ENCODE results near the gene ANK2.

DNA sequence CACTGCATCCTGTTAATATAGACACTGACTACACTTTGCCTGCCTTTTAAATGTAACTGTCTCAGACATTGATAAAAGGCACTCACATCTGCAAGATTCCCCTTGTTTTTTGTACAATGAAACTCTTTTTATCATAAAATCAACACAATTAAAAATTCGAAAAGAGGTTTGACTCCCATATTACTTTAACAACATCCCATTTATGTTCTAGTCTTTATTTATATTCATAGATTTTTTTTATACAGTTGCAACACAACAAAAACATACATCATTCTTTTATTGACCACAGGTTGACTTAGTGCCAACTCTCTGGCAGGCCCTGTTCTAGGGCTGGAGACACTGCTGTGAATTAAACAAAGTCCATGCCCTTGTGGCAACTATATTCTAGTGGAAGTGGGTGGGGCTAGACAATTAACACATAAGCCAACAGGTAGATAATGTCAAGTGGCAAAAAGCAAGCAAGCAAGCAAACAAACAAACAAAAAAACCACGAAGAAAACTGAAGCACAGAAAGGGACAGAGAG, 36.8 kb downstream of the ANK2 start:
- TF ChIP-seq, protein P1, sequence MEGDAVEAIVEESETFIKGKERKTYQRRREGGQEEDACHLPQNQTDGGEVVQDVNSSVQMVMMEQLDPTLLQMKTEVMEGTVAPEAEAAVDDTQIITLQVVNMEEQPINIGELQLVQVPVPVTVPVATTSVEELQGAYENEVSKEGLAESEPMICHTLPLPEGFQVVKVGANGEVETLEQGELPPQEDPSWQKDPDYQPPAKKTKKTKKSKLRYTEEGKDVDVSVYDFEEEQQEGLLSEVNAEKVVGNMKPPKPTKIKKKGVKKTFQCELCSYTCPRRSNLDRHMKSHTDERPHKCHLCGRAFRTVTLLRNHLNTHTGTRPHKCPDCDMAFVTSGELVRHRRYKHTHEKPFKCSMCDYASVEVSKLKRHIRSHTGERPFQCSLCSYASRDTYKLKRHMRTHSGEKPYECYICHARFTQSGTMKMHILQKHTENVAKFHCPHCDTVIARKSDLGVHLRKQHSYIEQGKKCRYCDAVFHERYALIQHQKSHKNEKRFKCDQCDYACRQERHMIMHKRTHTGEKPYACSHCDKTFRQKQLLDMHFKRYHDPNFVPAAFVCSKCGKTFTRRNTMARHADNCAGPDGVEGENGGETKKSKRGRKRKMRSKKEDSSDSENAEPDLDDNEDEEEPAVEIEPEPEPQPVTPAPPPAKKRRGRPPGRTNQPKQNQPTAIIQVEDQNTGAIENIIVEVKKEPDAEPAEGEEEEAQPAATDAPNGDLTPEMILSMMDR (IDR thresholded peaks at IDR 0.05): no peak
- no peak for TF ChIP-seq POLR2A (IDR thresholded peaks at IDR 0.05)
